SK-N-SH treated with all-trans-retinoic acid at 6 μM for 48 hours (cell line): ENCODE measurements around the gene ANKRA2.

Experiments
- BACH2 ChIP-seq: fragments of 250-450 bp; sonication (Bioruptor Pico); IDR thresholded peaks from 2 replicates; pipeline ENCODE4 v1.9.0; 2021; ENCODE audit warnings: mild to moderate bottlenecking, borderline replicate concordance
- CREB5 ChIP-seq: fragments of 250-450 bp; sonication (Bioruptor Pico); IDR thresholded peaks from 2 replicates; pipeline ENCODE4 v1.5.1; 2020; ENCODE audit warnings: low read depth, mild to moderate bottlenecking, moderate library complexity
- CSRNP3 ChIP-seq: fragments of 250-450 bp; sonication (Bioruptor Pico); IDR thresholded peaks from 2 replicates; pipeline ENCODE4 v1.5.1; 2021; ENCODE audit warnings: mild to moderate bottlenecking, moderate library complexity
- POU6F1 ChIP-seq: fragments of 250-450 bp; sonication (Bioruptor Pico); IDR thresholded peaks from 2 replicates; pipeline ENCODE4 v1.8.0; 2021; ENCODE audit warnings: low read depth, mild to moderate bottlenecking, moderate library complexity, borderline replicate concordance
- RARB ChIP-seq: fragments of 250-450 bp; sonication (Bioruptor Pico); IDR thresholded peaks from 2 replicates; pipeline ENCODE4 v1.8.0; 2021; ENCODE audit warnings: mild to moderate bottlenecking, moderate library complexity
- TCF4 ChIP-seq: fragments of 250-450 bp; sonication (Bioruptor Pico); IDR thresholded peaks from 2 replicates; pipeline ENCODE4 v1.8.0; 2021; ENCODE audit warnings: mild to moderate bottlenecking, moderate library complexity, borderline replicate concordance
- TOX ChIP-seq: fragments of 250-450 bp; sonication (Bioruptor Pico); IDR thresholded peaks from 2 replicates; pipeline ENCODE4 v1.8.0; 2021; ENCODE audit warnings: mild to moderate bottlenecking, moderate library complexity, borderline replicate concordance
- ZC3H10 ChIP-seq: fragments of 250-450 bp; sonication (Bioruptor Pico); IDR thresholded peaks from 2 replicates; pipeline ENCODE4 v1.5.1; 2021; ENCODE audit warnings: mild to moderate bottlenecking, moderate library complexity
- ZFP3 ChIP-seq: fragments of 250-450 bp; sonication (Bioruptor Pico); IDR thresholded peaks from 2 replicates; pipeline ENCODE4 v1.5.0; 2020; ENCODE audit warnings: mild to moderate bottlenecking, moderate library complexity

- no peak for TF ChIP-seq TCF4 (CRISPR knock-in tag)
- no peak for TF ChIP-seq ZC3H10 (CRISPR knock-in tag)
- no peak for TF ChIP-seq ZFP3 (CRISPR knock-in tag)
- TF ChIP-seq CSRNP3 = no peak
- no peak for TF ChIP-seq TOX (CRISPR knock-in tag)
- no peak for TF ChIP-seq CREB5 (CRISPR knock-in tag)
- TF ChIP-seq BACH2 = no peak
- TF ChIP-seq POU6F1 (CRISPR knock-in tag) = no peak
- no peak for TF ChIP-seq RARB (CRISPR knock-in tag)
Measured at GRCh38 chr5:73534971-73535370, 30.5 kb downstream of the ANKRA2 start.
